Stimulated activated CD4-positive, alpha-beta T cell treated with anti-CD3 and anti-CD28 coated beads, Interleukin-2, amount 100 ng/mL, for 48 hours (primary cell): ENCODE measurements around the gene DDX10.

Source experiments
- DNase-seq, 2 donors: peaks; one replicate each; pipeline ENCODE4 v3.0.0-alpha.2; 2020

Gene DDX10

DNA sequence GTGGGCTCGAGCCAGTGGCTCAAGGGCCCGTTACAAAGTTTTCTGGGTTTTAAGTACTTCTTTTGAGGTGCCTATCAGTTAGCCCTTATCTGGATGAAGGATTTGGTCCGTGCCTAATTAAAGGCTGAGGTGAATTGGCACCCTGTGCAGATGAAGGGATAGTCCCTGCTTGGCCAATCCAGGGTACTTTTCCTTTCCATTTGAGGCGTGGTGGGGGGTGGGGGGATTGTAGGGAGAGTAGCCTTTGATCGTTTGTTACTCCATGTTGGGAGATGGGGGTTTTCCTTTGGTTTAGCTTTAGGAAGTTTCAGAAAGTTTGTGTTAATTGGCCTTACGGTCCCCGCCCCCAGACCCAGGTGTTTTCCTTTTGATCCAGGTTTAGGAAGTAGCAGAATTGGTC, 170.8 kb downstream of the DDX10 start:
- DNase-seq: no peak

GRCh38 chr11:108836541-108836940, 171.7 kb downstream of the DDX10 start:
- DNase-seq: no peak

DNA sequence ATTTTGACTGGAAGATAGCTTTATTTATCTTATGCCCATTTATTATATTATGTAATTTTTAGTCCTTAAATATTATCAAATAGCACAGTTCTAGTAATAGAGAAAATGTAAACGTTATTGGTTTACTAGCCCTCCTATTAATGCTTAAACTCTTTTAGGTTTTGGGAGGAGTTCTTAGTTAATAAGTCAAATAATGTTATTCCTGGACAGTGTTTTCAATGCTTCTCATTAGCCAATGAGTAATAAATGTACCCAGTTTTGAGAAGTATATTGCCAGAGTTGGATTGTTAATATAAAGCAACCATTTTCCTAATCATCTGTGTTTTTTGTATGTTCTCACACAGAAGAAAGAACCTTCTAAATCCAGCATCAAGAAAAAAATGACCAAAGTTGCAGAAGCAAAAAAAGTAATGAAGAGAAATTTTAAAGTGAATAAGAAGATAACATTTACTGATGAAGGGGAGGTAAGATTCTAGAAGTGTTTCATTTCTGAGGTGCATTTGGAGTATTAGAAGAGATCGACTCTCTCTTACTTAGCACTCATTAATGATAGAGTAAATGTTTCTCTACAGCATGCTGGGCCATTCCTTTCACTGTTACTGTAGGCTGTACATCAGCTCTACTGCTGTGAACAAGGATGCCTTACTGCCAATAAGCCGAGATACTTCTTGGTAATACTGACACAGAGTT, 173.4 kb downstream of the DDX10 start:
- DNase-seq: no peak

DNA sequence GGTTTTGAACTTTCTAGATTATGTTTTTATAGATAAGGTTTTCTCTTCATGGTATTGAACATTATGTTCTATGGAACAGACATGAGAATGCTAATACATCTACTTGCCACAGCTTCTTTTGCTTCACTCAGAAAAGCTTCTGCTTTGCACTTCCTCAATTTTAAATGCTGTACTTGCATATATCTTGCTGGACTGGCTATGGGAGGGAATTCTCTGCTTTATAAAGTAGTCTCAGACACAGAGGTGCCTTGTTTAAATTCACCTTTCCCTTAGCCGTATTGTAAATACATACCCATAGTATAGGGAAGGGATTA, 173.9 kb downstream of the DDX10 start:
- DNase-seq: no peak

GRCh38 chr11:108846009-108846408, 181.1 kb downstream of the DDX10 start:
- DNase-seq: no peak

DNA sequence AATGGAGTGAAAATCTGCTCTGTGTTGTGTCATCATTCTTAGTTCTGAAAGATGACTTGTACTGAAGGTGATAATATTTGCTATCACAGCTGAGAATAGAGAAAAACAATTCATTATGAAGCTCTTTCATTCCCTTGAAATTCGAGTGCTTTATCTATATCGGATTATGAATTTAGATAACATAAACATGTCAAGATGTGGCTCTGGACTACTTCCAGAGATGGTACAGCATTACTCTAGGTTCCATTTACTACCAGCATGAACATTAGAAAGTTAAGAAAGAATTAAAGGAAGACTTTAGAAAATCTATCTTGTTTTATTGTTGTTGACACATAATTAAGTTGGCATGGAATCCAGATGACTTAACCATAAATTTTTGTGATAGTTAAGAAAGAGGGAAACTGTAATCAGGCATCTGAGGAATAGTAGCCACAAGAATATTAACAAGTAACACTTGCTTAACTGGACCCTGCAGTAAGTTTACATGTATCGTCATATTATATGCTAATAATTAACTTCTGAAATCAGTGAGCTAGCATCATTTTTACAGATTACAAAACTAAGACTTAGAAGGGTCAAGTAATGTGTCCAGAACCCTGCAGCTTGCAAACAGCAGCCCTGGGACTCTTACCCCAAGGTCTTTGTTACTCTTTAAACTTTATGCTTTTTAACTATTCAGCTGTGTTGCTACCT, 182.6 kb downstream of the DDX10 start:
- DNase-seq: no peak

DNA sequence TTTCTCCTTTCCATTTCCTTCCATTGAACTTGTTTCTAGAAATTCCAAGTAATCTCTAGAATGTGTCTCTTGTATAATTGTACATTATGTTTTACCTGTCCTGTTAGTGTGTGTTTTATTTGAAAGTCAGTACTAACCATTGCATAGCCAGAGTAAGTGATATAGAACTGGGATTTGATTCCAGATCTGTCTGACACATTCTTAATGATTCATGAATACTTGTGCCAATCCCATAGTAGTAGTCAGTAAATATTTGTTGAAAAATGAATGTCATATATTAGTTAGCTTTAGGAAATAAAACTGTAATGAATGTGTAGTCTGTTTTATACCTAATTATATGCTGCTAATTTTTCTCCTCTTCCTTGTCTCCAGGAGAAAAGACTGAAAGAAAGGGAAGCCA, 186.9 kb downstream of the DDX10 start:
- no peak for DNase-seq

GRCh38 chr11:108852701-108853100, 187.8 kb downstream of the DDX10 start:
- no peak for DNase-seq

DNA sequence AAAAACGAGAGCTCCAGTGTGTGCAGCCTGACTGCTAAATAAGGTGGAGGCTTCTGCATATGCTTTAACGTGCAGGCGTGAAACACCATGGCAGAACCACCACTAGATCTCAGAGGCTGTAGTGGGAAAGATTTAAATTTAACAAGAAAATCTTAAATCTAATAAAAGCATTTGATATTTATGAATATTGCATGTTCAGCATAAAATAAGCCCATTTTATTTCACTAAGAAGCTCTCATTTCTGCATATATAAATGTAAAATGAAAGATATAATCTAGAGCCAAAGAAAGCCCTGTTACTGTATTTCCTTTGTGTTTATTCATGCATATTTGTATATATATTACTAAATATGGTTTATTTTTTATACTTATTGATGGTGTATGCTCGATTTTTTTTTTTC, 188.3 kb downstream of the DDX10 start:
- no peak for DNase-seq

DNA sequence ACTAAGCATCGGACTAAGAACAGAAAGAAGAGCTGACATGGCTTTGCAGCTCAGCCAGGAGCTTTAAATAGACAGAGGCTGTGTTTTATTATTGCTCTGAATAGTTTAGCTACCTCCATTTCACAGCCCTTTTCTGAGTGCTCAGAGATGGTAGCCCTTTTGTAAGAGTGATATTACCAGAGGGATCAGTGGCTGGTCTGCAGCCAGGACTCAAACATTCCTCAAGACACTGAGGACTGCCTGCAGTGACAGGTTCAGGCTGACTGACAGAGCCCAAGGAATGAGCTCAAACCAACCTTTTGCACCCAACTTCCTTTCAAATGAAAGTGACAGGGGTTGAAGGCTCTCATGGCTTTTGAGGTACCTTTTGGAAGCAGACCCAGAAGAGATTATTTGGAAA, 189.0 kb downstream of the DDX10 start:
- no peak for DNase-seq

GRCh38 chr11:108854346-108854745, 189.5 kb downstream of the DDX10 start:
- DNase-seq: no peak

- DNase-seq: no peak
Measured at GRCh38 chr11:108857382-108857781, 192.5 kb downstream of the DDX10 start.

- no peak for DNase-seq
Measured at GRCh38 chr11:108858622-108859021, 193.8 kb downstream of the DDX10 start.

- DNase-seq: no peak
Measured at GRCh38 chr11:108859510-108859909, 194.6 kb downstream of the DDX10 start.

- DNase-seq: no peak
Measured at GRCh38 chr11:108863528-108863927, 198.7 kb downstream of the DDX10 start.

- DNase-seq: no peak
Measured at GRCh38 chr11:108865406-108865805, 200.5 kb downstream of the DDX10 start.

- no peak for DNase-seq
Measured at GRCh38 chr11:108866781-108867180, 201.9 kb downstream of the DDX10 start.

- no peak for DNase-seq
Measured at GRCh38 chr11:108870373-108871020, 205.6 kb downstream of the DDX10 start.

GRCh38 chr11:108871152-108871551, 206.3 kb downstream of the DDX10 start:
- DNase-seq: no peak

DNA sequence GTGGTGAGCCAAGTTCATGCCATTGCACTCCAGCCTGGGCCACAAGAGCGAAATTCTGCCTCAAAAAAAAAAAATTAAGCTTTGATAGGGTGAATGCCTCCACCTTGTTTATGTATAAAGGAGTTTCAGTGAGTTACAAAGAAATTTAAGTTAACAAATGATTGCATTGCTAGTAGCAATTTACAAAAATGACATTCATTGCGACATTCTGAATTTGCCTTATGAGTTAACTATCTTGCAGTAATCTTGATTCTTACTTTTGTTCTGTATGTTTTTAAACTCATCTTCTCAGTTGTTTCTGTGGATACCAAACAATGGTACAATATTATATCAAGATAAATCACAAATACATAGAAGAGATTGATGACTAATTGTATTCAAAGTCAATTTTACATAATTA, 207.0 kb downstream of the DDX10 start:
- no peak for DNase-seq

GRCh38 chr11:108872781-108873291, 208.0 kb downstream of the DDX10 start:
- no peak for DNase-seq

- no peak for DNase-seq
Measured at GRCh38 chr11:108873310-108873709, 208.4 kb downstream of the DDX10 start.

GRCh38 chr11:108873941-108874340, 209.1 kb downstream of the DDX10 start:
- no peak for DNase-seq

GRCh38 chr11:108875134-108875533, 210.3 kb downstream of the DDX10 start:
- DNase-seq: no peak
